IPS DF 6.9 (cell line): ENCODE results near the gene RGS2.

Source experiments
- DNase-seq: peaks from one replicate; pipeline ENCODE4 v3.0.0-alpha.2; 2013; ENCODE audit warnings: low read depth, low spot score
- H3K27ac ChIP-seq: one replicate; pipeline ENCODE4 v1.5.1; 2013; ENCODE audit warnings: low read length, control low read depth
- H3K27me3 ChIP-seq: 2 replicates; pipeline ENCODE4 v1.6.1; 2013; ENCODE audit warnings: mild to moderate bottlenecking, low read length; ENCODE audit not compliant: control insufficient read depth, insufficient read depth
- H3K36me3 ChIP-seq: 2 replicates; pipeline ENCODE4 v1.6.1; 2013; ENCODE audit warnings: low read length; ENCODE audit not compliant: control insufficient read depth, insufficient read depth
- H3K4me1 ChIP-seq: 2 replicates; pipeline ENCODE4 v1.6.1; 2013; ENCODE audit warnings: low read length; ENCODE audit not compliant: control insufficient read depth, insufficient read depth
- H3K4me3 ChIP-seq: 2 replicates; pipeline ENCODE4 v1.5.1; 2013; ENCODE audit warnings: mild to moderate bottlenecking, low read length
- H3K9me3 ChIP-seq: 2 replicates; pipeline ENCODE4 v1.6.1; 2013; ENCODE audit warnings: low read length, inconsistent platforms; ENCODE audit not compliant: control insufficient read depth, insufficient read depth
- WGBS: extraction: QIAGEN DNeasy Blood & Tissue Kit; methylation state at CpG from one replicate; pipeline ENCODE4 v1.1.7; 2013; ENCODE audit warnings: mixed read lengths, missing lambda C conversion rate; ENCODE audit not compliant: insufficient read length, insufficient coverage; 5-methylcytosine and 5-hydroxymethylcytosine counted together

Gene RGS2

DNA sequence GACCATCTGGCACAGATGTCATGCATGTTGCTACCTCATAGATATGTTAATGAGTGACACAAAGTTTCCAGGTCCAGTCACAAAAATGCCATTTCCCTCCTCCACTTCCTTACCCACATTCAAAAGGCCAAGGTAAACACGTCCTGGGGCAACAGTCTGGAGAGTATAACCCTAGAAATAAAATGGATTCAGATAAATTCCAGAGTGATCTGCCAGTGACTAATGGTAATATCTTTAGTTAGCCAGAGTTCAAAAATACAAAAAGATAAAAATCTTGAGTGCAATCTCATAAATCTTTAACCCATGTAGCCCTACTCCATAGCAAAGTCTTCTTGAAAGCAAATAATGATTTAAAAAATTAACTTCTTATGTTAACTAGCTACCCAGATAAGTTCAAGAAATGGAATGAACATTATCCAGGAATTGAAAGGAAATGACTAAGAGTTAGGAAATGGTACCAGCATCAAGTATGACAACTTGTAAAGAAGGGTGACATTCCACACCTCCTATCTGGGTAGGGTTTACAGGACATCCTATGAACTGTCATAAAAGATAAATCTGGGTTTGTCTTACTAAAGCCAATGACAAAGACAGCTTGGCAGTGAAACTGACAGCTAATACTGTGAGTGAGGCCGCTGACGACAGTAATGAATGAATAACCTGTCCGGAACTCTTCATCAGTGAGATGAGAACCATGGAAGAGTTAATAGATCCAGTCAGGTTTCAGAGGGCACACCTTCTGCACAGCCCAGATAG, 18.1 kb downstream of the RGS2 start:
- no peak overlapping the region for H3K27ac ChIP-seq
- 0 out of 2 replicates have a peak, but pooled peaks cover 1% of the 10 kb centered on the region for H3K4me1 ChIP-seq
- no peak overlapping the region for H3K4me3 ChIP-seq
- H3K9me3 ChIP-seq: no peaks in the 10 kb centered on the region
- no peaks in the 10 kb centered on the region for H3K27me3 ChIP-seq
- H3K36me3 ChIP-seq: no peaks in the 10 kb centered on the region
- WGBS: no CpG with 5 or more reads among the region's 4 CpGs
- DNase-seq: no peak

DNA sequence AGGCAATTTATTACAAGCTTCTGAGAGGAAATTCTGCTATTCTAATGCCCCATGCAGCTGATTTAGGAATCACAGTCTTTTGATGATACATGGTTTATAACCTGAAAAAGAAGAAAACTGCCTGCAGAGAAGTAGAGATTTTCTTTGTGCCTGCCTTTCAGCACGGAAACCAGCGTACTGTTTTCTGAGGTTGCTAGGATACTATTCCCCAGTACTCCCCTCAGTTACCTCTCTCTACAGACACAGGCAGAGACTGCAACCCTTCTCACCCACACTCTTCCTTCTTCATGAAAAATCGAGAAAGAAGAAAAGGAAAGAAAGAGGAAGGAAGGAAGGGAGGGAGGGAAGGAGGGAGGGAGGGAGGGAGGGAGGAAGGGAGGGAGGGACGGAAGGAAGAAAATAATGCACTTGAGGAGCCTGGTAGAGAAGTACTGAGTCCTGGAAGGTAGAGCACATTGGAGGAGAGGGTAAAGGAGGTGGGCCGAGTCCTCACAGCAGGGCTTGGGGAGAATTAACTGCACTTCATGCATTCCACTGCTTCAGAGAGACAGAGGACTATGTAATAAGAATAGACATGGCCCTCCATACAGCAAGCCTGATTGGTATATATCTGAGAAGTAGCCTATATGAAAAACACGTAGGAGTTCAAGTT, 21.9 kb downstream of the RGS2 start:
- no CpG with 5 or more reads among the region's 6 CpGs for WGBS
- H3K4me3 ChIP-seq: no peak overlapping the region
- 0 out of 2 replicates have a peak, but pooled peaks cover 1% of the 10 kb centered on the region for H3K4me1 ChIP-seq
- H3K36me3 ChIP-seq: no peaks in the 10 kb centered on the region
- H3K27ac ChIP-seq: no peak overlapping the region
- no peaks in the 10 kb centered on the region for H3K27me3 ChIP-seq
- H3K9me3 ChIP-seq: no peaks in the 10 kb centered on the region
- DNase-seq: no peak

DNA sequence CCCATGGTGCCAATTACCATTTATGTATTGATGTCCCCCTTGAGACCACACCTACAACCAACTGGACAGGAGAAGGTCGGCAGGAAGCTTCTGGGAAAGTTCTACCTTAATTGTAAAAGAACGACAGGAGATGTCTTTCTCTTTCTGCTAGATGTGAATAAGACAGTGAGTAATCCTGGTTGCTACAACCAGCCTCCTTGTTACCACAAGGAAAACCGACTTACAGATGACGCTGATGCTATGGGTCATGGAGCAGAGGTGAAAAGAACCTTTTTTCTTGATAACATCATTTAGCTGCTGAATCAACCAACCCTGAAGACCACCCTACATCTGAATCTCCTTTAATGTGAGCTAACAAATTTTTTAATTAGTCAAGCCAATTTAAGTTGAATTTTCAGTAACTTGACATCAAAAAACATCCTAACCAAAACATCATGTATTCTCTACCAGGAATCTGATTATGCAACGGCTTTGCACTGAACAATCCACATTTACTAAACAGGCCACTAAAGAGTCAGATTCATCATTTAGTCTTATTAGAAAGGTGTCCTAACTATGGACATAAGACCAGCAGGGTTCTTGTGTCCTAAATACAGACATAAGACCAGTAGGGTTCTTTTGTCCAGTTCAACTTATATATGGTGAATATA, 23.0 kb downstream of the RGS2 start:
- H3K4me1 ChIP-seq: 0 out of 2 replicates have a peak, but pooled peaks cover 1% of the 10 kb centered on the region
- DNase-seq: no peak
- WGBS: no CpG with 5 or more reads among the region's 5 CpGs

DNA sequence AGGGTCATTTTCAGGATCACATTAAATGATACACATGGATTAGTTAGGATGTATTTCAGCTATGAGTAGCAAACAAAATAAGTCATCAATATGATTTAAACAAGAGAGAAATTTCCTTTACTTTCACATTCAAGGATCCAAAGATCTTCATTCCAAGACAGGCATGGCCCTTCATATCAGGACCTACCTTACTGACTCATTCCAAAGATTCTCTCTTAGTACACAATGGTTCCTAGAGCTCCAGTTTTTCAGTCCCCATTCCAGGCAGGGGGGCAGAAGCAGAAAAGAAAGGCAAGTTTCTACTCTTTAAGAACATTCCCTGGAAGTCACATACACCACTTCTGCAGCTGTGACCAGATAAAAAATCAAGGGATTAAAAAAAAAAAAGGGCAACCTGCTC, 23.7 kb downstream of the RGS2 start:
- H3K4me3 ChIP-seq: no peak overlapping the region
- H3K4me1 ChIP-seq: 0 out of 2 replicates have a peak, but pooled peaks cover 1% of the 10 kb centered on the region
- H3K27me3 ChIP-seq: no peaks in the 10 kb centered on the region
- H3K27ac ChIP-seq: no peak overlapping the region
- H3K9me3 ChIP-seq: no peaks in the 10 kb centered on the region
- DNase-seq: no peak
- no peaks in the 10 kb centered on the region for H3K36me3 ChIP-seq

More for the DNA sequence above, 23.0 kb downstream of the RGS2 start:
- no peaks in the 10 kb centered on the region for H3K9me3 ChIP-seq
- H3K4me3 ChIP-seq: no peak overlapping the region
- H3K27ac ChIP-seq: no peak overlapping the region
- H3K27me3 ChIP-seq: no peaks in the 10 kb centered on the region
- no peaks in the 10 kb centered on the region for H3K36me3 ChIP-seq

DNA sequence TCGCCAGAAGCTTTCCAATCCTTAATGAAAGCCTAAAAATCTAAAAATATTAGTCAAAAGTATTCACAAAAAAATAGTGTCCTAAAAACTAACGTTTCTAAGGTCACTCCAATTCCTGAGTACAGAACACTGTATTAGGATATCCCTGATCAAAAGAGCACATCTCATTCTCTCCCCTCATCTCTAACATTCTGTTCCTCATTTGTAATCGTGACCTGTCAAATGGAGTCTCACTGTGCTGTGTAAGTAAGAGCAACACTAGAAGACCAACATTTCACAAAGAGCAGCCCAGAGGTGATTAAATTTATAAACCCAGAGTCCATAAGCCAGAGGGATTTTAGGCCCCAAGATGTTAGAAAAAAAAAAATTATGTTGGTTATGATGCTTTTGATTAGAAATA, 26.3 kb downstream of the RGS2 start:
- DNase-seq: no peak
- Histone ChIP-seq H3K27me3 (no peaks in the 10 kb centered on the region), H3K4me3 (no peak overlapping the region), H3K36me3 (no peaks in the 10 kb centered on the region), H3K27ac (no peak overlapping the region), H3K9me3 (no peaks in the 10 kb centered on the region), H3K4me1 (0 out of 2 replicates have a peak, but pooled peaks cover 1% of the 10 kb centered on the region)
- no CpG with 5 or more reads among the region's 3 CpGs for WGBS

DNA sequence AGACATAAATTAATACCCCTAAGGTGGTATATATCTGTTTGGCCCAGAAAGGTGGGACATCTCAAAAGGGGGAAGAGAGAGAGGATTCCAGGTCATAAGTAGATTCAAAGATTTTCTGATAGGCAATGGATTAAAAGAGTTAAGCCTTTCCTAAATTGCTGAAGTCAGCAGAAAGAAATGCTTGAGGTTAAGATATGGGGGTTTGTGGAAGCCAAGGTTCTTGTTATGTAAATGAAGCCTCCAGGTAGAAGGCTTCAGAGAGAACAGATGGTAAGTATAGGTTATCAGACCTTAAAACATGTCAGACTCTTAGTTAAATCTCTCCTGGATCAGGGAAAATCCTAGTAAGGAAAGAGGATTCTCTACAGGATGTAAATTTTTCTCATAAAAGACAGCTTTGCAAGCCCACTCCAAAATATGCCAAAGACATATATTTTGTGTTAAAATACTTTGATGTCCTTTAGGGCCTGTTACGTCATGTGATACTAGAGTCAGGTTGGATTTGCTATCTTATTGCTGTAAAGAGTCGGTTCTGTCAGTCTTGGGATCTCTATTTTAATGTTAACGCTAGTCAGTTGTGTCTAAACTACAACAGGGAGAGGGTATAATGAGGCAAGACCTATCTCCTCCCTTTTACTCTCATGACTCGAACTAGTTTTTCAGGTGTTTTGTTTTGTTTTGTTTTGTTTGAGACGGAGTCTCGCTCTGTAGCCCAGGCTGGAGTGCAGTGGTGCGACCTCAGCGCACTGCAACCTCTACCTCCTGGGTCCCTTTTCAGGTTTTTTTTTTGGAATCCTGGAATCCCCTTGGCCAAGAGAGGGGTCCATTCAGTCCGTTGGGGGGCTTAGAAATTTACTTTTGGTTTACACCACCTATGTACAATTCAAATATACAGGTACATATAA, 30.6 kb downstream of the RGS2 start:
- Histone ChIP-seq H3K27ac (no peak overlapping the region), H3K36me3 (no peaks in the 10 kb centered on the region), H3K27me3 (no peaks in the 10 kb centered on the region), H3K4me1 (no peaks in the 10 kb centered on the region; the same call in 1 of the 2 replicates), H3K4me3 (no peak overlapping the region), H3K9me3 (no peaks in the 10 kb centered on the region)
- DNase-seq: peak; percentile 20
- no CpG with 5 or more reads among the region's 9 CpGs for WGBS

DNA sequence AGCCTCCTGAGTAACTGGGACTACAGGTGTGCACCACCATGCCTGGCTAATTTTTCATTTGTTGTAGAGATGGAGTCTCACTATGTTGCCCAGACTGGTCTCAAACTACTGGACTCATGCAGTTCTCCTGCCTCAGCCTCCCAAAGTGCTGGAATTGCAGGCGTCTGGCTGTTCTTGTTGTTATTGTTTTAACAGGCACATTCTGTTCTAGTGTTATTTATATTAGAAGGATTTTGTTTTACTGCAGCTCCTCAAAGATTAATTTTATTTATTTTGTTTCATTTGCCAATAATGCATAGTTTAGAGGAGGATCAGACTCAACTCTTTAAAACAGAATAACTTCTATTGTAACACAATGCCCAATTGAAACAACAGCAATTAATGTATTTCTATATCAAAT, 35.5 kb downstream of the RGS2 start:
- Histone ChIP-seq H3K9me3 (no peaks in the 10 kb centered on the region), H3K4me3 (no peak overlapping the region), H3K27me3 (no peaks in the 10 kb centered on the region), H3K36me3 (no peaks in the 10 kb centered on the region), H3K4me1 (no peaks in the 10 kb centered on the region; the same call in 1 of the 2 replicates), H3K27ac (no peak overlapping the region)
- WGBS: no CpG with 5 or more reads among the region's 1 CpG
- DNase-seq: no peak

DNA sequence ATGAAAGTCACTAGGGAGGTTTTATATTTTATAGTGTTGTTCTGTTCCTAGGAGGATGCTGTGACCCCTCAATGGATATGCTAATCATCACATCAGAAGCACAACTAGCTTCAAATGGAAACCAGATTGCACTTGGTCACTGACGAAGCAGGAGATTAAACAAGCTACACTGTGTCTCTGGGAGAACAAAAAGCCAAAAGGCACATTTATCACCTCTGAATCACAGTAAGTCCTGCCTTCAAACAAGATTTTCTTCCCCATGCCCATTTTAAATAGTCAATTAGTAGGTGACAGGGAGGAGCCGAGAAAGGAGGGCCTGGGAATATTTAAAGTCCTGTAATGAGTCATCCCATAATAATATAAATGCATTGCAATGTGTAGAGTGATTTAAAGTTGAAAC, 38.1 kb downstream of the RGS2 start:
- Histone ChIP-seq H3K4me1 (no peaks in the 10 kb centered on the region), H3K27me3 (no peaks in the 10 kb centered on the region), H3K36me3 (no peaks in the 10 kb centered on the region), H3K9me3 (no peaks in the 10 kb centered on the region), H3K27ac (no peak overlapping the region), H3K4me3 (no peak overlapping the region)
- no CpG with 5 or more reads among the region's 2 CpGs for WGBS
- DNase-seq: no peak

DNA sequence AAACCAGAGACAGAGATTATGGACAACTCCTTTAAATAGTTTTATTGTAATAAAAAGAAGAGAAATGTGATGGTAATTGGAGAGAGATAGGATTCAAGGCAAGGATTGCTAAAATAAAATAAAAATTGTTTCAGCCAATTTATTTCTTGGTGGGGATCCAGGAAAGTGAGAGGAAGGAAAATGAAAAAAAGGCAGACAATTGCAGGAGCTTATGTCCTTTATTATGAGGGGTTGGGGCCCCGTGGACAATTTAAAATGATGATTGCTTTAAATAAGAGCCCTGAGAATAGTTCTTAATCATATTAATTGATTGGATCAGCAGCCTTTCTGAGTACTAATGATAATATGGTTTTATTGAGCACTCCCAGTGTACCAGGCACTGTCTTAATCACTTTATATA, 40.2 kb downstream of the RGS2 start:
- WGBS: no CpG with 5 or more reads among the region's 1 CpG
- no peaks in the 10 kb centered on the region for H3K27me3 ChIP-seq

DNA sequence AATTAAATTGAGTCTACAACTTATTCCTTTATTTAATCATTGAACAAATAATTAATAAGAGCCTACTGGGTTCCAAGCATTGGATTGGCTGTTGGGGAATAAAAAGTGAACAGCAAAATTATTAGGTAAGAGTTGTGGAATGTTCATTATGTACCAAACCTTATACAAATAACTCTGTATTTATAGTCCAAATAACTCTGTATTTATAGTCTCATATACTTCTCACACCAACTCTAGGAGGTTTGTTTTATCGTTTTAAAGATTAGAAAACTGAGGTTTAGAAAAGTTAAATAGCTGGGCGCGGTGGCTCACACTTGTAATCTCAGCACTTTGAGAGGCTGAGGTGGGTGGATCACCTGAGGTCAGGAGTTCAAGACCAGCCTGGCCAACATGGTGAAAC, 40.6 kb downstream of the RGS2 start:
- Histone ChIP-seq H3K9me3 (no peaks in the 10 kb centered on the region), H3K27me3 (no peaks in the 10 kb centered on the region), H3K27ac (no peak overlapping the region), H3K4me3 (no peak overlapping the region), H3K36me3 (no peaks in the 10 kb centered on the region), H3K4me1 (no peaks in the 10 kb centered on the region)
- WGBS: no CpG with 5 or more reads among the region's 3 CpGs
- no peak for DNase-seq

More for the DNA sequence above, 40.2 kb downstream of the RGS2 start:
- Histone ChIP-seq H3K27ac (no peak overlapping the region), H3K4me1 (no peaks in the 10 kb centered on the region), H3K4me3 (no peak overlapping the region), H3K9me3 (no peaks in the 10 kb centered on the region), H3K36me3 (no peaks in the 10 kb centered on the region)
- DNase-seq: no peak
